ENCODE data around the gene NTNG2.
"Not testable (repeated sequence)": the region's sequence is repeated elsewhere in the genome, so short reads cannot be mapped to it uniquely, and the experiment has no call there.

Gene NTNG2, protein sequence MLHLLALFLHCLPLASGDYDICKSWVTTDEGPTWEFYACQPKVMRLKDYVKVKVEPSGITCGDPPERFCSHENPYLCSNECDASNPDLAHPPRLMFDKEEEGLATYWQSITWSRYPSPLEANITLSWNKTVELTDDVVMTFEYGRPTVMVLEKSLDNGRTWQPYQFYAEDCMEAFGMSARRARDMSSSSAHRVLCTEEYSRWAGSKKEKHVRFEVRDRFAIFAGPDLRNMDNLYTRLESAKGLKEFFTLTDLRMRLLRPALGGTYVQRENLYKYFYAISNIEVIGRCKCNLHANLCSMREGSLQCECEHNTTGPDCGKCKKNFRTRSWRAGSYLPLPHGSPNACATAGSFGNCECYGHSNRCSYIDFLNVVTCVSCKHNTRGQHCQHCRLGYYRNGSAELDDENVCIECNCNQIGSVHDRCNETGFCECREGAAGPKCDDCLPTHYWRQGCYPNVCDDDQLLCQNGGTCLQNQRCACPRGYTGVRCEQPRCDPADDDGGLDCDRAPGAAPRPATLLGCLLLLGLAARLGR

DNA sequence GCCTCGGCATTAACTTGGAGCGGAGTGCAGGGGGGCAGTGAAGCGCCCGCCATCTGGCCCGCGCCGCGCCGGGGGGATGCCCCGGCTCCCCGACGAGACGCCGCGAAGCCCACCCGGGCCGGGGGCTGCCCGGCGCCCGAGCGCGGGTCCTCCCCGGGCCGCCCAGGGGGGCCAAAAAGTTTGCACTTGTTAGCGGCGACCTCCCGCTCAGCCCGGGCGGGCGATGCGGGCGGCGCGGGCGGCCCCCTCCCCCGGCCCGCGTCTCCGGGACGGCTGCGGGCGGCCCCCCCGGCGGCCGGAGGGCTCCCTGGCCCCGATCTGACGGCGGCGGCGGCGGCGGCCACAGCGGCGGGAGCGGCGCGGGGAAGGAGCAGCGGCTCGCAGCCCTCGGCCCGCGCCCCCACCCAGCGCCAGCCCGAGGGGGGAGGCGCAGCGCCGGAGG is at the start of gene NTNG2:
TSS of gene NTNG2 (plus strand) at position 316 of the 442 bp plus-strand sequence. CDS start 4,774 bp downstream, outside the sequence.
- no peak for DNase-seq (ENCODE audit: low read depth)

DNA sequence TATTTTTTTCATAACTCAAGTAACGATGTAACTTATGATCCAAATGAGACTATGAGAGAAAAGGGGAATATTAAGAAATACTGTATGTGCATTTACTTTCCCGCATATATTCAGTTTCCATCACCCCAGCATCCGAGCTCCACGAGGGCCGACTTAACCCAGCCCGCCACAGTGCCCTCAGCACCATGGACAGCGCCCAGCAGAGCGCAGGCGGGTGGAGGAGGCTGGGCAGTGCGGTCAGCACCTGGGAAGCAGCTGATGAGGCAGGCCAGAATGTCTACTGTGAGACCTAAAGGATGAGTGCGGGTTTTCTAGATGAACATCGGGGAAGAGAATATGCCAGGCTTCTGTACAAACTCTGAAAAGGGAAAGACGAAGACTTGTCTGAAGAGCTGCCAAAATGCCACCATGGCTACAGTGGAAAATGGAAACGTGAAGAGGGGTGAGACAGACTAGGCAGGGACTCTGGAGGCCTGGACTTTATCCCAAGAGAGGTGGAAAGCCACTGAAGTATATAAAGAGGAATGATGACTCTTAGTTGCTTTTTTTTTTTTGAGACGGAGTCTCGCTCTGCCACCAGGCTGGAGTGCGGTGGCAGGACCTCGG is 47.7 kb upstream of the NTNG2 start:
- DNase-seq (ENCODE audit: low read depth) = peak; percentile 6

DNA sequence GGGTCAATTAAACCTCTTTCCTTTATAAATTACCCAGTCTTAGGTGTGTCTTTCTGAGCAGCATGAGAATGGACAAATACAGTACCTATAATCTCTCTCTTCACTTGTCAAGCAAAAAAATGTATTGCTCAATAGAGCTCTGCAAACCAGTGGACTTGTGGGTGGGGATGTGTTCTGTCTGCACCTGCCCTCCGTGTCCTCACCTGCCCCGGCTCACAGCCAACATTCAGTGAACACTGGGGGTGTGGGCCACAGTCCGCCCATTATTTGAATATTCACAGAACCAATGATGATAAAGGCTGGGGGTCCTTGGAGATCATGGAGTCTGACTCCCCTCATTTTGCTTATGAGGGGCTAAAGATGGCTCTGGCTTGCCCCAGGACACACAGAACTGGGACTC is 45.3 kb upstream of the NTNG2 start:
- no peak for DNase-seq (ENCODE audit: low read depth)

DNA sequence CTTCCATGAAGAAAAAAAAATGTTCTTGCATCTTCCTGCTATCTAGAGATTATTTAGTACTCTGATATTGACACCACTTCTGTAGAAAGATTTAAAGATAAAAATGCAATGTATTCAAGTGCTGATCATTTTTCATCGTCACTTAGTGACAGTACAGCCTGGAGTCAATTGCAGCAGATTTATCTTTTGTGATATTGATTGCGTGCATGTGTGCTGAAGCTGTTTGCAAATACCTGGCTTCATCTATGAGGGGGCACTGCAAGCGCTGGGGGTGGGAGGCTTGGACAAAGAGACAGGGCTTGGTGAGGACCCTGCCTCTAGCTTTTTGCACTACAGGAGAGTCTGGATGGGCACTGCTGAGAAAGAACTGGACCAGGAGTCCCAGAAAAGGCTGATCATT is 44.2 kb upstream of the NTNG2 start:
- no peak for DNase-seq (ENCODE audit: low read depth)

DNA sequence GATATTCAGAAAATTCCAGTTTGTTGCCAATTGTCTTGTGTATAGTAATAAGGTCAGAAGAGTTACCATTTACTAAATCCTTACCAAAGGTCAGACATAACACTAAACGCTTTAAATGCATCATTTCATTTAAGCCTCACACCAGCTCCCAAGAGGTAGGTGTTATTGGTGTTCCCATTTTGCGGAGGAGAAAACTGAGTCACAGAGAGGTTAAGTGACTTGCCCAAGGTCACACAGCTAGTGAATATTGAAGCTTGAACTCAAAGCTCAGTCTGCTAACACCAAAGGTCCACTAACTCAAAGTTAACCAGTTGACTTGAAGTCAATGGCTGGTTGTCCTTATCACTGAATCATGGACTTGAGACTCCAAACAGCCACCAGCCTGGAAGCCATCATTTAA is 40.8 kb upstream of the NTNG2 start:
- no peak for DNase-seq (ENCODE audit: low read depth)

DNA sequence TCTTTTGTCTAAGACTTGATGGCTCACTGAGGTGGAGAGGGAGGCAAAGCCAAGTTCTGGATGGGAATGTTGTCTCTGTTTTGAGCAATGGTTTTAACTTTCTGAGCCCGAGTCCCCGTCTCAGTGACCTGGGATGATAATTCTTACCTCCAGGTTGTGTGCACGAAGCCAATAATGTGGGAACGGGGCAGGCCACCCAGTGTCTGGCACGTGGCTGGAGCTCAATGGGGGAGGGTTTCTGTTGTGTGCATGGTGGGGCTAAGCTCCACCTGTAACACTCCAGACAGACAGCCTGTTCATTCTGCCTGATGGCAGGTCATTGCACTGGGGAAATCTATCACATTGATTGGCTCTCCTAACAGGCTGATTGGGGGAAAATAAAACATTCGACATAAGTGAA is 37.1 kb upstream of the NTNG2 start:
- DNase-seq (ENCODE audit: low read depth) = no peak

DNA sequence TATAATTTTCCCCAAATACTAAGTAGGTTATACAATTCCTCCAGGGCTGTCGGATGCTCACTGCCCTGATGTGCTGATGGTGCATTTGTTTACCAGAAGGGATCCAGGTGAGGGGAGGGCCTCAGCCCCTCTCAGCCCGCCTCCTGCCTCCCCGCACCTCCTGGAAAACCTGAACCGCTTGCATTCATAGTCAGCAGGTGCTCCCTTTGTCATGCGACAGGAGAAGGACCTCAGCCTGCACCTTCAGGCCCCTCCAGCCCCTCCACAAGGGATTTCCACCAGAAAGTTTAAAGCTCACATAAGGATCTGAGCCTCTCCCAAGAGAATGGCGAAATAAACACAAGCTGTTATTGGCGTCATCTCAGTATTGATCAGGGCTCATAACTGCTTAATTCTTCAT is 36.5 kb upstream of the NTNG2 start:
- no peak for DNase-seq (ENCODE audit: low read depth)

DNA sequence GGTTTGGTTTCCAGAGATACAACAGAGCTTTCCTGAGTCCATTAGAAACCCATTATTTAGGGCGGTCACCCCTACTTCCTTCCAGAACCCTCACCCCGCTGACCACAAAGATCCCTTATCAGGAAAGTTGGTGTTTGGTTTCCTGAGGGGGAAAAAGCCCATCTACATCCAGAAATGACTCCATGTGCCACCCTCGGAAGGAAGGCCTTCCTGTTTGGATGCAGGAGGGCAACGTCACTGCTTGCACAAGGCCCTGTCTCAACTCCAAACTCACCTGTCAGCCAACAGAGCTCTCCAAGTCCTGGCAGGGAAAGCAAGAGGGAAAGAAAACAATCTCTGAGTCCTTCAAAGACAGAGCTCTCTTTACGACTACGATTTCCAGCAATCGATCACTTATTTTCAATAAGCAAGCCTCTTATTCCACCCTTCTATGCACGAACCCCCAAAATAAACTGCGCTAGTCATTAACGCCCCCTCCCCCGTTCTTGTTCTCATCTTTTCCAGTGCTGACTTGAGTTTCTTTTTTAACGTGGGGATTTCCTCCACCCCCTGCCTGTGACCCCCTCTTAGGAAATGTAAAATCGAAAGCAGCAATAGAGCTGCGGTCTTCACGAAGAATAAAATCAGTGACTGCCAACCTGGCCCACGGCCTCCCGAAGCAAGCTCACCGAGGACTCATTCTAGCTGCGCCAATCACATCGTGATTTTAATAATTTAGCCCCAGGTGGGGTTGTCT is 35.7 kb upstream of the NTNG2 start:
- DNase-seq (ENCODE audit: low read depth) = no peak

DNA sequence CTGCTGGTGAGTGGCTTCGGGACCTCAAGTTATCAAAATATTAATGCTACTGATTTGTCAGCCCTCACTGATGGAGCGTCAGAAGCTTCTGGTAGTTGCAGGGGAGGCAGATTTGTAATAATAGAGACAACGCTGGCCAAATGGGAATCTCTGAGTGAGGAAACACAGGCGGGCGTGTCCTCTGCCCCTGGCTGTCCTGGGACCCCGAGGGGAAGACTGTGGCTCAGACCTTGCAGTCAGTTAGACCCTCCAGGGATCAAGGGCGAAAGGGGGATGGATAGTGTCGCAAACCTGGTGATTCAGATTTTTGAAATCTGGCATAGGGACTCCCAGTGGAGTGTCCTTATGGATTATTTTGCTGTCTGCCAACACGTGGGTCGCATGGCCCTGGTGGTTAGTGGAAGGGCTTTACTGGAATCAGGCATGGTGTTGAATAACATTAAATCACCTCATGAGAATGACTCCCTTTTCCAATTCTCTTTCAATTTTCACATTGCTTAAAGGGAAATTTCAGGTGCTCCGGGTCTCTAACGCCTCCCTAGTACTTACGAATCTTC is 35.1 kb upstream of the NTNG2 start:
- DNase-seq (ENCODE audit: low read depth) = no peak

DNA sequence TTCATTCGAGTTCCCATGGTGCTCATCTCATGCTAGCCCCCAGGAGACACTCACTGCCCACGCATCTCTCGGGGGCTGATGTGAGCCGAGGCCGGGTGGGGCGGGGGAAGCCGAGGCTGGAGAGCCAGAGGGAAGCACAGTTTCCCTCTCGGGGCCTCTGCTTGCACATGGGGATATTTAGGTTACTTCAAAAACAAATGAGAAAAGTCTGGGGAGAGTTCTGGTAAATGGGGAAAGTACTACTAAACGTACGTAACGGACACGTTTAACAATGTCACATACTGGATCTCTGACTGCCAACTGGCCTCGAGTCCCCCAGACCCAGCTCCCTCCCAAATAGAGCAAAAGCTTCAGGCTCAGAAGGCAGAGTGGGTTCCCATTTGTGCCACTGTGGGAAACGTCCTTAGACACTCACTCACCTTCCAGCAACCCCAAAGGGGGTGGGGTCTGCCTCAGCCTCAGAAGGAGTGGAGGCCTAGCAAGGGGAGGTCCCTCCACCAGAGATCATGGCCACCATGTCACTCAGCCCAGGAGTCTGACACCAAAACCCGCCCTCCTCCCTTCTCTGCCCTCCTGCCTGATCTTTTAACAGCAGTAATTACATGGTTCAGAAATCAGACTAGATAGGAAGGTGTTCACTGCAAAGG is 33.8 kb upstream of the NTNG2 start:
- no peak for DNase-seq (ENCODE audit: low read depth)

DNA sequence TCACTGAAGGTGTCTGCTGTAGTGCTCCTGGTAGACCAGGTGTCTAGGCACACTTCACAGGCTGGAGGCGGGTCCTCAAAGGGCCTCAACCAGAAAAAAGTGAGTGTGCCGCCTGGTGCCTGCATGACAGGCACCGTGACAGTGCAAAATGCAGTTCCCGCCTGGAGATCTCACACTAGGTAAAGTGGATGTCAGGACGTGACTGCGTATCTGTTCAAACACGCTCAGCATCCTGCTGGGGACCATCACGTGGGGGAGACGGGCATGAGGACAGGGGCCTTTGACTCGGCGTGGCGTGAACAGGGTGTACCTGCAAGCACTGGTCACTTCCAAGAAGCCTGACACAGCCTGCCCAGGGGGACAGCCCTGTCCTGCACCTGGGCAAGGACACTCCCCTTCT is 32.3 kb upstream of the NTNG2 start:
- DNase-seq (ENCODE audit: low read depth) = no peak

DNA sequence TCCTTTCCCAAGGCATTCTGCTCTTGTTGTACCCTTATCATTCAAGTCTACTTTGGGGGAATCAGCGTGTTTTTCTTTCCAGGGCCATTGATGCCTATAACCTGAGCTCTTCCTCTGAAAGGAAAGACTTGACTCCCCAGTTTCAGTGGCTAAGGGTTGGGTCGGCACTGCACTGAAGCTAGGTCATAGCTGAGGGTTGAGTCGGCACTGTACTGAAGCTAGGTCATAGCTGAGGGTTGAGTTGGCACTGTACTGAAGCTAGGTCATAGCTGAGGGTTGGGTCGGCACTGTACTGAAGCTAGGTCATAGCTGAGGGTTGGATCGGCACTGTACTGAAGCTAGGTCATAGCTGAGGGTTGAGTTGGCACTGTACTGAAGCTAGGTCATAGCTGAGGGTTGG is 27.8 kb upstream of the NTNG2 start:
- not testable (repeated sequence) for DNase-seq (ENCODE audit: low read depth)

DNA sequence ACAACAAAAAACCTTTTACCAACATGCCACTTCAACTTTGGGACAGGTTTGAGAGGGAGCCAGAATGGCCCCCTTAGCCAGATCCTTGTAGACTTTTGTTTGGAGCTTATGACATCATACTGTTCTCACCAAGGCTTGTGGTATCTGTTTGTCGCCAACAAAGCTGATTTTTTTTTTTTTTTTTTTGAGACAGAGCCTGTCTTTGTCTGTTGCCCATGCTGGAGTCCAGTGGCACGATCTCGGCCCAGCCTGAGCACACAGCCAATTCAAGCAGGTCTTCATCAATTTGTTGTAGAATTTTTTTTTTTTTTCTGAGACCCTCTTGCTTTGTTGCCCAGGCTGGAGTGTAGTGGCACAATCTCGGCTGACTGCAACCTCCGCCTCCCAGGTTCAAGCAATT is 26.4 kb upstream of the NTNG2 start:
- no peak for DNase-seq (ENCODE audit: low read depth)

DNA sequence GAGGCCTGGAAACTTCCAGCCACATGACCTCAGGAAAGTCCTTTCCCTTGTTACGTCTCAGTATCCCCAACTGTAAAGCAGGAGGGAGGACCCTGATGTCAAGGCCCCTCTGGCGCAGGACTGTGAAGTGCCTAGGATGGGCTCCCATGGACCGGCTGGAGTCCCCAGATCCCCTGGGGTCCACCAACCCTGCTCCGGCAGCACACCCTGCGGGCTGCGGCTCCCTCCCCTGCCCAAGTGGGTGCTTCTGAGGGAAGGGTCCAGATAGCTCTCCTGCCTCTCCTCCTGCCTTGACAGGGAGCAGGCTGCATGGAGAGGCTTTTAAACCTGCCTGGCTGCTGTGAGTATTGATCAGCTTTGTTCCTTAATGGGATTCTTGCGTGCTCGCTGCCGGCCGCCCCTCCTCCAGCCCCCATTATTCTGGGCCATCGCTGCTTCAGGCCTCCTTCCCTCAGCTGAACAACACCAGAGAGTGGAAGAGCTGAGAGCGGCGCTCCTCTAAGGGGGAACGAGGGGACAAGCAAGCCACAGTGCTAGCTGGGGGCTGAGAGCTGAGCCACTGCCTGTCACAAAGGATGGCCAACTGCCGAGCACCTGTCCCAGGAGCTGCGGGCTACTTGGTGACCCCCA is 25.6 kb upstream of the NTNG2 start:
- no peak for DNase-seq (ENCODE audit: low read depth)

DNA sequence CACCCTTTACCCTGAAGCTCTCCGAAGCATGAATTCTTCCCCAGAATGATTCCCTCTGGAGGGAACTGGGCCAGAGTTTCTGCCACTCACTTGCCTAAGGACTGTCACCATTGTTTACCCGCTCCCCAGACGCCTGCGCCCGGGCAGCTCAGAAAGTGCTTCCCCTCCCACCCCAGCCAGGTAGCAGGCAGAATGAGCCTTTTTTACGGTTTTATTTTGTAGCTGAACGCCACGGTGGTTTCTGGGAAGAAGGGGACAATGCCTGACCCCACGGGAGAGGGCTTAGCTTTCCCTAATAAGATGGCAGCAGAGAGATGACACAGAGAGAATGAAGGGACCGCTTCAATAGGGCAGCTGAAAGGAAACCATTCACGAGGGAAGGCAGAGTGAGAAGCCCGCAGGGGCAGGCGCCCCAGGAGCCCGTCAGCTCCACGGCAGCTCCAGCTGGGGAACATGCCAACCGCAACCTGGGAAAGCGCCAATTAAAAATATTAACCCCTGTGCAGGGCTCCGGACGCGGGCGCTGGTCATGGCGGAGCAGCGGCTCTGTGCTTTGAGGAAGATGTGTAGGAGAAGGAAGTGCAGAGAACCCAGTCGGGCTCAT is 20.4 kb upstream of the NTNG2 start:
- DNase-seq (ENCODE audit: low read depth) = no peak

DNA sequence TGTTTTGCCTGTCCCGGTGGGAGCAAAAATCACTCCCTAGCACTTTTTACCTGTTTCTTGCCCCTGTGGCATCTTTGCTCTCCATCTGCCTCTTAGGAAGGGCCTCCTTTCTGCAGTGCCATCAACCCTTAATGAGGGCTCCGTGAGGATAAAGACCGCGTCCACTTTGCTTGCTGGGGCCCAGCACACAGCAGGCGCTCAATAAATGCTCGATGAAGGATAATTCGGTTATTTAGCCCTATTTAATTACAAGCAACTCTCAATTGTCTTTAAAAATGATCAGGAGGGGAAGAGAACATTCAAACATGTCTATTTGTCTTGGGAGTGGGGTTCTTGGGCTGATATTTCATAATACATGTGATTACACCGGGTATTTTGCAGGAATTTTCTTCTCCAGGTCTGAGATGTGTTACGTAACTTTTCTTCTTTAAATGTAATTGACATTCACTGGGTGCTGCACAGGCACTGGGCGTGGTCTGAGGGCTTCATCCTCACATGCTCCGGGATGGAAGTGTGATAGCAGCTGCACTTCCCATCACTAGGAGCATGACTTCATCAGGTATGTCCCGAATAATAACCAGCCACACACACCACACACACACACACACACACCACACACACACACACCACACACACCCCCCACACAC is 19.8 kb upstream of the NTNG2 start:
- DNase-seq (ENCODE audit: low read depth) = no peak

DNA sequence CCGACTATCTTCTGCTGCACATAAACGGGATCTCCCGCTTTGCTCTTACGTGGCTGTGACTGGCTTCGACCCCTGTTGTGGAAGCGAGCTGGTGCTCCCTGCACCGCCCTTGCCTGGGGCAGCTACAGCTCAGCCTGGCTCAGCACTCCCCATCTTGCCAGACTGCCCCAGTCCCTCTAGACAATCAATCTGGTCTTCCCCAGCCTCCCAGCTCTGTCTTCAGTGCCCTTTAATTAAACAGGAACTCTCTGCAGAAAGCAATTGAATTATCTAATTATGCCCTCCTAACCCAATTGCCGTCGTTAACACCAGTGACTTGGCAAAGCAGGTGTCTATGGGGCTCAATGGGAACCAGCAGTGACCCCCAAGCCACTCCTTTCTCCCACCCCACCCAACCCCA is 18.9 kb upstream of the NTNG2 start:
- no peak for DNase-seq (ENCODE audit: low read depth)

DNA sequence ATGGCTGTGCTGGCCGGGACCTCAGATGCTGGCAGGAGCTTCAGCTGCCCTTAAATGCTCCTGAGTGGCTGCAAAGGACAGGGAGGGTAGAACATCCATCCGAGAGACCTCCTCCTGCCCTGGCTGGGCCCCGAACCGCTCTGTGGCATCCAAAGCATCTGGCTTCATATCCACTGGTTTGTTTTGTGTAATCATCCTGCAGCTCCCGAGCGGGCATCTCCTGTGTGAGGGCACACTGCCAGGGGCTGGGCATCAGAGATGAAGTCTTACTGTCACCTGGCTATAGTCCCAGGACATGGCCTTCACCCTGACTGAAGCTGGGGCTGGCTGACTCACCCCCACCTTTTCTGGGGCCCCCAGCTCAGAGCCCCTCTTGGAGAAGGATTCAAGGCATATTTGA is 18.5 kb upstream of the NTNG2 start:
- DNase-seq (ENCODE audit: low read depth) = no peak

DNA sequence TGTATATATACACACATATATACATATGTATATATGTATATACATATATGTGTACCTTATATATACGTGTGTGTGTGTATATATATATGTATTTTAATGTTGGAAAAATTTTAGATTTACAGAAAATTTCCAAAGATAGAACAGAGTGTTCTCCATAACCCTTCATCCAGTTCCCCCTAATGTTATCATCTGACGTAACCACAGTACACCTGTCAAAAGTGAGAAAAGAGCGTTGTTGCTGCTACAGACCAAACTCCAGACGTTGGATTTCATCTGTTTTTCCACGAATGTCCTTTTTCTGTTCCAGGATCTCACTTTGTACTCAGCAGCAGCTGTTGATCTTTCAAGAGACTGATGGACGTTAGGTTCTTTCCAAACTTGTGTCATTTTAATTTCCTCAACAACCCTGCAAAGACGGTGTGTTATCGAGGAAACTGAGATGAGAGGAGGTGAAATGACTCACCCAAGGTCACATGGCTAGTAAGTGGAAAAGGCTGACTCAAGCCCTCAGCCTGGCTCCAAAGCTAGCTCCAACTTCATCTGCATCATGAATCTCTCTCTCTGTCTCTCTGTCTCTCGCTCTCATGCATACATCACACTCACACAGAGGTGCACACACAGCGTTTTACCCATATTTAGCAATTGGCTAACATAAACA is 17.0 kb upstream of the NTNG2 start:
- no peak for DNase-seq (ENCODE audit: low read depth)

DNA sequence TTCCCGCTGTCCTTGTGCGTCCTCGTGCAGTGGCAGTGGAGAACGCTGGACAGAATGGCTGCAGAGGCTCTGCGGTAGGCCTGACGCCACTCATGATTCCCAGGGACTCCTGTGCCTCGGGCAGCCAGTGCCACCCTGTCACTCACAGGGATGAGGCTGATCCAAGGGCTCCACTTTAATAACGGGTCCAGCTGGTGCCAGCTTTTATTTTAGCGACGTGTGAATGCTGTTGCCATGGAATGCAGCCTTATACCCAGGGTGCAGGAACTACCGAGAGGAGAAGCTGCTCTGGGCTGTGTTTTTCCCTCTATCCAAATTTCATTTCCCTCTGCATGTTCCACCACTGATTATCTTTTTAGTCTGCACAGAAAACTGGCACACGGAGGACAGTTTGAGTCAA is 15.8 kb upstream of the NTNG2 start:
- no peak for DNase-seq (ENCODE audit: low read depth)

All from activated T-helper 1 cell treated with Interleukin-2 at 50 U/mL for 16 hours (primary cell).